ENCODE measurements around the gene UBE2I.

UBE2I gene

DNA sequence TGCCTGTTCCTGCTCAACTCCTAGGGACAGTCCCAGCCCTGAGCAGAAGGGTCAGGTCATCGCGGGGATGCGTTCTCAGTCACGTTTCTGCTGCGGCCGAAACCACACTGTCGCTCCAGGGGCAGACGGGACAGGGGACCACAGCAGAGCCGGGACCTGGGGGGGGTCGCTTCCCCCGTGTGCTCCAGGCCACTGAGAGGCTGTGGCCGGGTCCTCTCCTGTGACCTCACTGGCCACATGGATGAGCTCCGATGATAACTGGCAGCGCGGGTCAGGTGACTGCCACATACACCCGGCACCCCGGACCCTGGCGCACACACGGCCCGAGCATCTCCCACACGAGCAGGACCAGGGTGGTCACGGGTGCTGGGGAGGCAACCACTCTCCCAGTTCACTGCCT is 55.1 kb downstream of the UBE2I start:
- DNase-seq, result no peak

DNA sequence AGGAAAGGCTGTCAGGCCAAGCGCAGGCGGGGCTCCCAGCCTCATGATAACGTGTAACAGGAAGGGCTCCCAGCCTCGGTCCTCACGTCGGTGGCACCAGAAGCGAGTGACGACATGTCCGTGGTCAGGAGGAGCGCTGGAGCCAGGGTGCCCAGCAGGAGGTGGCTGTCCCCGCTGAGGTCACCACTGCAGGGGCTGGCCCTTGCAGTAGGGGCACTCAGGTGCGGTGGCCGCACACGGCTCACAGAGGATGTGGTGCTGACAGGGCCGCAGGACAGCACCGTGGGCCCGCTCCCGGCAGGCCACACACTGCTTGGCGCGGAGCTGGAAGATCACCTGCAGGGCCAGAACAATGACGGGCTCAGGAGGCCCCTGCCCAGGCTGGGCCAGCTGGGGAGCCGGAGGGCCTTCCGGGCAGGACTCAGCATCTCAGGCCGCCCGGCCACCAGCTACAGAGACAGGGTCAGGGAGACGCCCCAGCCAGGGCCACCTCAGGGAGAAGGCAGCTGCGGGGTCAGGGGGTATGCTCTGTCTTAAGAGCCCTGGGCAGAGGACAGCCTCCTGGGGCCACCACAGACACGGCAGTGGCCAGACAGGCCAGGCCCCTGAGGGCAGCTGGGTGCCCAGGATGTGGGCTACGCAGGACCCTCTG is 56.8 kb downstream of the UBE2I start:
- no peak for DNase-seq

DNA sequence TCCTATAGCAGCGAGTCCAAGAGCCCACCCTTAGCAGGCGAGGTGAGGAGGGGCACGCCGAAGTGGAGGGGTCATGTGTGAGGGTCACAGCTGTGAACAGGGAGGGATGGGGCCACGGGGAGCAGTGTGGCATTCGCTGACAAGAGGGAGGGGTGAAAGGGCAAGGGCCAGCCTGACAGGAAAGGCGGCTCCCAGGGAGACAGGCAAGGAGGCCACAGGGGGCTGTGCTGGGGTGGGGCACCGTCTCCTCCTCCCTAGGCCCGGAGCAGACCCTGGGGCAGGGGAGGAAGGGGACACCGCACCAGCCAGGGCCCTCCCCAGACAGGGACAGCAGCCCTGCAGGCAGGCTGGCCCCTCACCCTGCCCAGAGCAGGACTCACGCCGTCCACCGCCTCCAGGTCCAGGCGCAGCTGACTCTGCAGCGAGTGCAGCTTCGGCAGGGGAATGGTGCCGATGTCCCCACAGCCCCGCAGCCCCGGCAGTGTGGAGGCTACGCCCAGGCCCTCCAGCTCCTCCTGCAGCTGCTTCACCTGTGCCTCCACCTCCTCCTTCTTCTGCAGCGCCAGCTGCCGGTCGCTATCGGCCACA is 57.4 kb downstream of the UBE2I start:
- peak; percentile 60 for DNase-seq

DNA sequence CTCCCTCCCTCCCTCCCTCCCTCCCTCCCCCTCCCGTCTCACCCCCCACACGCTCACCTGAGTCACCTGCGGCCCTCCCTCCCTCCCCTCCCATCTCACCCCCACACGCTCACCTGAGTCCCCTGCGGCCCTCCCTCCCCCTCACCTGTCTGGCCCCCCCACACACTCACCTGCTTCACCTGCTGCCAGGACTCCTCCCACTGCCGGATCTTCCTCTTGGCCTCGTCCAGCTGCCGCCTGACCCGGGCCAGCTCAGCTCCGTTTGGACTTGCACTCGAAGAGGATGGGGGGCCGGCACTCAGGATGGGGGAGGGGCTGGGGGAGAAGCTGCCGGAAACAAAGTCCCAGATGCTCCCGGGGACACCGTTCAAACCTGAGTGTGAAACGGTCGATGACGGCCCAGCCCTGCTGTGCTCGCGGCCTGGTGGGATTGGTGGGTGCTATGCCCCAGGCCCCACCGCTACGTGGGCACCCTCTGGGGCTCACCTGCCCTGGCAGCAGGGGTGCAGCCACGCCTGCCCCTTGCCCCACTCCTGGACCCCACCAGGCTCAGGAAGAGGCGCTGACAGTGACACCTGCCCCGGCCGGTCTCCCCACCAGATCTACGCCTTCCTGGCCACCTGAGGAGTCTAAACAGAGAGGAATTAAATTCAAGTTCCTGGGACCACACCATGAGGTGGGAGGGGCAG is 58.2 kb downstream of the UBE2I start:
- DNase-seq, result peak; percentile 56

DNA sequence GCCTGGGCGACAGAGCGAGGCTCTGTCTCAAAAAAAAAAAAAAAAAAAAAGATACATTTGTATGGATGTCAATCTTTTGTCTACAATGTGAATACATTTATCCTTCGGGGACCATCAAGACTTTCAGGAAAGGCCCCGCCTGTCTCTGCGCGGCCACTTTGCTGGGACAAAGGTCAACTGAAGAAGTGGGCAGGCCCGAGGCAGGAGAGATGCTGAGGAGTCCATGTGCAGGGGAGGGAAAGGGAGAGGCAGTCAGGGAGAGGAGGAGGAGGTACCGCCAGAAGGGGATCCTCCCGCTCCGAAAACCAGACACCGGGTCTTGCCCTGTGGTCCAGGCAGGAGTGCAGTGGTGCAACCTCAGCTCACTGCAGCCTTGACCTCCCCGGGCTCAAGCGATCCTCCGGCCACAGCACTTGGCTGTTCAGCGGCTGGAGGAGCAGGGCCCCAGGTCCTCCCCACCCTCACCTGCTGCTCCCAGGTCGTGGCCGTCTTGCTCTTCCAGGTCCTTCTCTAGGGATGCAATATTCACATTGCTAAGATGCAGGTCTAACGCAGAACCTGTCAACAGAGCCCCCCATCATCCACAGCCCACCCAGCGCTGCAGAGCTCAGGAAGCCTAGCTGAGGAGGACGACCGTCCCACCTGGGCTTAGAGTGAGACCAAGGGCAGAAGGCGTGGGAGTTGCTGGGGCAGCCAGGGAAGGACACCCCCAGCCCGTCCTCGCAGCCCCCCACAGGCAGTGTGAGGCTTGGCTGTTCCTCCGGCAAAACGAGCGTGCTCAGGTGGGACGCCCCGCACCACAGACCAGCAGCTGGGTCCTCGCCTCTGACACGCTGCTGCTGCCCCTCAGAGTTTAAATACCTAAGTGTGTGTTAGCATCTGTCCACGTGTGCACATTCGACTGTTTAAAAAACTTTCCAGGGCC is 61.9 kb downstream of the UBE2I start:
- DNase-seq, result no peak

DNA sequence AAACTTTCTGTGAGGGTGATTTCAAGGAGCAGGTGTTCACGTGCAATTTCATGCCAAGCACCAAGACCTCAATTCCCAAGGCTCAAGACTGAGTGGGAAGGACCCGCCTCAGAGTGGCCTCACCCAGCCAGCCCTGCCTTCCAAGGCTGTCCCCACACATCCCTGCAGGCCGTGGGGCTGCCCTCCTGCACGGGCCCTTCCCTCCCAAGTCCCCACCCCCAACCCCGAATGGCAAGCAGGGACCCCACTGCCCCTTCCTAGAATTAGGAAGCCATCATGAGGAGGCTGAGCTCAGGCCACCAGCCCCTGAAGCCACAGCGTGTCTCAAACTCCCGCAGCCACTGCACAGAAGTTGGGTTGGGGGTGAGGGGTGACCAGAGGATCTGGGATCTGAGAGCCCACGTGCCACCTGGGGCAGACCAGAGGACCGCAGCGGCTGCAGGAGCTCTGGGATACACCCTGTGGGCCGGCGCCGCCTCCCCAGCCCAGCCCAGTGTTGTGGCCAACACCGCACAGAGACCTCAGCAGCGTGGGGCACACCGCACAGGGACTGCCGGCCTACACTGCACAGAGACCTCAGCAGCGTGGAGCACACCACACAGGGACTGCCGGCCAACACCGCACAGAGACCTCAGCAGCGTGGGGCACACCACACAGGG is 63.0 kb downstream of the UBE2I start:
- DNase-seq, result no peak

DNA sequence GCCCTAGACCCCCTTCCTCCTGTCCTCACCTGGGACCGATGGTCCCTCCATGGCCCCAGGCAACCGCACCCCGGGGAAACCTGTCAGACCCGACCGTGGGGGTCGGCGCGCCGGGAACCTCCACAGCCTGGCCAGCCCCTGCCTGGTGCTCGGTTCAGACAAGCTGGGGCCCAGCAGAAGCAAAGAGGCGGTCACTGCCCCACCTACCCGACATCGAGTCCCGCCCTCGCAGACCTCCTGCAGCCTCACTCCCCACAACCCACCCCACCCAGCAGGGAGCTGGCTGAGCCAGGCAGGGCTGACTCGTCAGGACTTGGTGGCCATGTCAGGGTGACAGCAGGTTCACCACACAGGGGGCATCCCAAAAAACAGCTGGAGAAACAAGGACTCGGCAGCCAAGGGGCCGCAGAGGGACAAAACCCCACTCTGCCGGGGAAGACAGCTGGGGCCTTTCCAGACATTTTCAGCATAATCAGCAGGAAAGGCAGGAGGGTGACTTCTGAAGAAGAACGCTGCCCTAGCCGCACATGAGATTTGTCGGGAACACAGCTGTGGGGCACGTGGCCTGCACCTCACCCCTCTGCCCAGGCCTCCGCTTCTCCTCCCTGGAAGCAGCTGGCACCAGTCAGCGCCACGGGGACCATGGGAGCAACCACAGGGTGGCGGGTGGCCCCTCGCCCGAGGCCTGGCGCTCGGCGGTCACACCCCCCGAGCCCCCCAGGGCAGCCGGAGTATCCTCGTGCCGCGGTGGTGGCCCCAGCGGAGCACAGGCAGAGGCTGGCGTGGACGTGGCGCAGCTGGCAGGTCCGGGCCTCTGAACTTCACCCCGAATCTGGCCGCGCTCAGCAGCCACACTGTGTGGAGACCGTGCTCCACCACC is 65.2 kb downstream of the UBE2I start:
- DNase-seq, result no peak

DNA sequence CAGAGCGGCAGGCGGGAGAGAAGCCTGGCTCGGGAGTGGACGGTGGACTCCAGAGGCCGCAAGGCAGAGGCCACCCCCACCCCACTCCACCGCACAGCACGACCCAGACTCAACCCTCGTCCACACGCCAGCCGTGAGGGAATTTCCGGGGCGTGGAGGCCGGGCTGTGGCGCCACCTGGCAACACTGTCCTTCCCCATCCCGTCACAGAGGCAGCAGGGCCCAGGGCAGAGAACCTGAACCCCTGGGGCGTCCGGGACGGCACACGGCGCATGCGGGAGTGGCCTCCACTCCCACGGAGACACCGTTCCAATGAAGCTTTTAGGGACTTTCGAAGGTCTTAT is 65.8 kb downstream of the UBE2I start:
- DNase-seq, result no peak

DNA sequence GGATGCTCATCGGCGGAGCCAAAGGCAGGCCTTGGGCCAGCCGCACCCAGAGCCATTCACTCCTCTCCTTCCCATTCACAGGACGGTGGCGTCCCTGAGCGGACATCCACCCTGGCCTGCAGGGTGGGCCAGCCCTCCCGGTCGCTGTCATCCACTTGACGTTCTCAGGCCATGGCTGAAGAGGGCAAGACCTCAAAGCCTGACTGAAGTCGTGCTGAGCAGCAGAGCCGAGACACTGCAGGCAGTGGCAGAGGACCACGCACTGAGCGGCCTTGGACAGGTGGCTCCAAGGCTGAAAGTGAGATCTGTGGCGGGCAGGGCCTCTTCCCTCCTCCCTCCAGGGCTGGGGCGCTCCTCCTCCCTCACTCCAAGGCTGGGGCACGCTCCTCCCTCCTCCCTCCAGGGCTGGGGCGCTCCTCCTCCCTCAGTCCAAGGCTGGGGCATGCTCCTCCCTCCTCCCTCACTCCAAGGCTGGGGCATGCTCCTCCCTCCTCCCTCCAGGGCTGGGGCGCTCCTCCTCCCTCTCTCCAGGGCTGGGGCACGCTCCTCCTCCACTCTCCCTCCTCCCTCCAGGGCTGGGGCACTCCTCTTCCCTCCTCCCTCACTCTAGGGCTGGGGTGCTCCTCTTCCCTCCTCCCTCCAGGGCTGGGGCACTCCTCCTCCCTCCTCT is 66.4 kb downstream of the UBE2I start:
- no peak for DNase-seq
